Measurements from ENCODE around the gene GABARAP. TPM values are rescaled to one million over a fixed set of nuclear protein-coding genes. Genes with fewer than 3 reads are reported as not detected.

GABARAP gene
- total RNA-seq, 2 donors from 2014 or later: 264 to 317 TPM

DNA sequence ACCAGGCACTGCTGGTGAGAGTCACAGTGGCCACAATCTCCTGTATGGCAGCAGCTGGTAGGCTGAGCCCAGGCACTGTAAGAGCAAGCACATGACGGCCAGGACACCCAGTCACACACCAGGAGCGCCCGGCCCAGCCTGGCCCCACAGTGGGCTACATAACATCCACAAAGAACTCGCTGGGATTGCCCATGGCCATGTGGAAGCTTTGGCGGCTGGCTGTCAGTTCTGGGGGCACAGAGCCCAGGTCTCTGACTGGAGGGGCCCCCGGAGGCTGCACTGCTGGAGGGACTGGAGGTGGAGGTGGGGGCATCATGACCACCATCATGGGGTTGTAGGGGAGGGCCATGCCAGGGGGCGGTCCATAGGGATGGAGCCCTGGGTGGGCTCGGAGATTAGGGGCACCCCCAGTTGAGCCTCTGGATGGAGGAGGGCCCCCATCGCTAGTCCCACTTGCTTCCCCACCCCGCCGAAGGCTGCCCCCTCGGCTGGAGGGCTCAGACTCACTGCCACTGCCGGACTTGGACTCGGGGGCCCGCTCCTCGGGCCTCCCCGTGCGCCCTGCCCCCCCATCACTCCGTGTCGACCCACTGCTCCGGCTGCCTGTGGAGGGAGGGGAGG lies 16.4 kb downstream of the GABARAP start:
- peaks cover 5% of the 10 kb centered on the region for H3K4me1 Mint-ChIP-seq
- DNase-seq: no peak
- no peaks in the 10 kb centered on the region for H3K9me3 Mint-ChIP-seq
- Histone ChIP-seq H3K36me3 (ENCODE audit: control insufficient read depth, insufficient read depth, low read length) (peaks cover 84% of the 10 kb centered on the region), H3K27ac (ENCODE audit: low read depth, low read length) (no peak overlapping the region), H3K4me3 (ENCODE audit: low read length) (no peak overlapping the region), H3K4me1 (ENCODE audit: control insufficient read depth, insufficient read depth, low read length) (peaks cover 5% of the 10 kb centered on the region), H3K27me3 (ENCODE audit: control insufficient read depth, insufficient read depth, low read length, poor library complexity, severe bottlenecking) (no peaks in the 10 kb centered on the region), H3K9ac (ENCODE audit: extremely low read depth, low read length, poor library complexity, severe bottlenecking) (no peak overlapping the region), H3K9me3 (ENCODE audit: control insufficient read depth, low read length) (no peaks in the 10 kb centered on the region)
- WGBS, 2 experiments (ENCODE audit: insufficient coverage in 1 of 2, insufficient read length in 1 of 2): 94% methylated on average over 20 of the region's 21 CpGs; no CpG with 5 or more reads in 1 of the 2 experiments
- H3K27me3 Mint-ChIP-seq (ENCODE audit: insufficient read depth): no peaks in the 10 kb centered on the region
- no peak overlapping the region for H3K4me3 Mint-ChIP-seq
- H3K27ac Mint-ChIP-seq: no peak overlapping the region
- TF ChIP-seq, protein P1, sequence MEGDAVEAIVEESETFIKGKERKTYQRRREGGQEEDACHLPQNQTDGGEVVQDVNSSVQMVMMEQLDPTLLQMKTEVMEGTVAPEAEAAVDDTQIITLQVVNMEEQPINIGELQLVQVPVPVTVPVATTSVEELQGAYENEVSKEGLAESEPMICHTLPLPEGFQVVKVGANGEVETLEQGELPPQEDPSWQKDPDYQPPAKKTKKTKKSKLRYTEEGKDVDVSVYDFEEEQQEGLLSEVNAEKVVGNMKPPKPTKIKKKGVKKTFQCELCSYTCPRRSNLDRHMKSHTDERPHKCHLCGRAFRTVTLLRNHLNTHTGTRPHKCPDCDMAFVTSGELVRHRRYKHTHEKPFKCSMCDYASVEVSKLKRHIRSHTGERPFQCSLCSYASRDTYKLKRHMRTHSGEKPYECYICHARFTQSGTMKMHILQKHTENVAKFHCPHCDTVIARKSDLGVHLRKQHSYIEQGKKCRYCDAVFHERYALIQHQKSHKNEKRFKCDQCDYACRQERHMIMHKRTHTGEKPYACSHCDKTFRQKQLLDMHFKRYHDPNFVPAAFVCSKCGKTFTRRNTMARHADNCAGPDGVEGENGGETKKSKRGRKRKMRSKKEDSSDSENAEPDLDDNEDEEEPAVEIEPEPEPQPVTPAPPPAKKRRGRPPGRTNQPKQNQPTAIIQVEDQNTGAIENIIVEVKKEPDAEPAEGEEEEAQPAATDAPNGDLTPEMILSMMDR (conservative IDR thresholded peaks at IDR 0.05): no peak
- peaks cover 81% of the 10 kb centered on the region for H3K36me3 Mint-ChIP-seq (ENCODE audit: low read depth)

DNA sequence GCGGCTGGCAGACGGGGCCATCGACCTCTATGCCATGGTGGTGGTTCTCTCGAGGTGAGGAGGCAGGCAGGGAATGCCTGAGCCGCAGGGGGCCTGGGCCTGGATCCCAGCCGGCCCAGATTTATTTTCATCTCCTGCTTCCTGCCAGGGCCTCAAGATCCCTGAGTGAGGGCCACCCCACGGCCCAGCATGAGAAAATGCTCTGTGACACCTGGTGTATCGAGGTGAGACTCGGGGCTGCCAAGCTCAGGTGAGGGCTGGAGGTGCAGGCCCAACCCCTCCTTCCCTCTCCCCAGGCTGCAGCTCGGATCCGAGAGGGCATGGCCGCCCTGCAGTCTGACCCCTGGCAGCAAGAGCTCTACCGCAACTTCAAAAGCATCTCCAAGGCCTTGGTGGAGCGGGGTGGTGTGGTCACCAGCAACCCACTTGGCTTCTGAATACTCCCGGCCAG lies 17.6 kb downstream of the GABARAP start:
- Histone ChIP-seq H3K27ac (ENCODE audit: low read depth, low read length) (no peak overlapping the region), H3K27me3 (ENCODE audit: control insufficient read depth, insufficient read depth, low read length, poor library complexity, severe bottlenecking) (no peaks in the 10 kb centered on the region), H3K4me1 (ENCODE audit: control insufficient read depth, insufficient read depth, low read length) (peaks cover 5% of the 10 kb centered on the region), H3K9me3 (ENCODE audit: control insufficient read depth, low read length) (no peaks in the 10 kb centered on the region), H3K9ac (ENCODE audit: extremely low read depth, low read length, poor library complexity, severe bottlenecking) (no peak overlapping the region), H3K36me3 (ENCODE audit: control insufficient read depth, insufficient read depth, low read length) (peaks cover 73% of the 10 kb centered on the region), H3K4me3 (ENCODE audit: low read length) (no peak overlapping the region)
- DNase-seq: no peak
- 86 to 88% methylated on average over 10 to 15 of the region's 15 CpGs for WGBS, 2 experiments (ENCODE audit: insufficient coverage in 1 of 2, insufficient read length in 1 of 2)
- Mint-ChIP-seq H3K27ac (peak overlapping the region; percentile 35), H3K4me1 (peaks cover 11% of the 10 kb centered on the region), H3K27me3 (ENCODE audit: insufficient read depth) (no peaks in the 10 kb centered on the region), H3K36me3 (ENCODE audit: low read depth) (peaks cover 72% of the 10 kb centered on the region), H3K9me3 (no peaks in the 10 kb centered on the region), H3K4me3 (no peak overlapping the region)
- TF ChIP-seq, protein P1 (conservative IDR thresholded peaks at IDR 0.05): no peak

DNA sequence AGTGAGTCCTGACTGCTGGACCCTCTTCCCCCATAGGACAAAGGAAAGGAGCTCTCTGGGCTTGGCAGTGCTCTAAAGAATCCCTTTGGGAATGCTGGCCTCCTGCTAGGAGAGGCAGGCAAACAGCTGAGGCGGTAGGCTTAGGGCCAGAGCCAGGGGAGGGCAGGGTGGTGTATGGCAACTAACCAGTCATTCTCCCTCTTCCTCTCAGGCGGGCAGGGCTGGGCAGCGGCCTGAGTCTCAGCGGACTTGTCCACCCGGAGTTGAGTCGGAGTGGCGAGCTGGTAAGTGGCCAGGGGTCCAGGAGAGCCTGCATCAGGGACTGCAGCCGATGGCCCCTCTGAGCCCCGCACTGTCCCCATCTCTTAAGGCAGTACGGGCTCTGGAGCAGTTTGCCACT lies 18.1 kb downstream of the GABARAP start:
- H3K27me3 ChIP-seq (ENCODE audit: control insufficient read depth, insufficient read depth, low read length, poor library complexity, severe bottlenecking): no peaks in the 10 kb centered on the region
- no peak overlapping the region for H3K4me3 ChIP-seq (ENCODE audit: low read length)
- H3K27ac ChIP-seq (ENCODE audit: low read depth, low read length): no peak overlapping the region
- H3K36me3 ChIP-seq (ENCODE audit: control insufficient read depth, insufficient read depth, low read length): peaks cover 67% of the 10 kb centered on the region
- Mint-ChIP-seq H3K36me3 (ENCODE audit: low read depth) (peaks cover 66% of the 10 kb centered on the region), H3K27me3 (ENCODE audit: insufficient read depth) (no peaks in the 10 kb centered on the region), H3K27ac (peak overlapping the region; percentile 11), H3K9me3 (no peaks in the 10 kb centered on the region), H3K4me3 (no peak overlapping the region), H3K4me1 (peaks cover 15% of the 10 kb centered on the region)
- H3K9ac ChIP-seq (ENCODE audit: extremely low read depth, low read length, poor library complexity, severe bottlenecking): no peak overlapping the region
- TF ChIP-seq, protein P1 (conservative IDR thresholded peaks at IDR 0.05): no peak
- 93 to 98% methylated on average over 7 to 10 of the region's 10 CpGs for WGBS, 2 experiments (ENCODE audit: insufficient coverage in 1 of 2, insufficient read length in 1 of 2)
- no peaks in the 10 kb centered on the region for H3K9me3 ChIP-seq (ENCODE audit: control insufficient read depth, low read length)
- DNase-seq: no peak
- peaks cover 5% of the 10 kb centered on the region for H3K4me1 ChIP-seq (ENCODE audit: control insufficient read depth, insufficient read depth, low read length)

All from endodermal cell (in vitro differentiated cells).